A204.1 (cell line): ENCODE measurements around the gene FREY1.

Experiments used
- FAIRE-seq: peaks from 2 replicates; lab custom pipeline; 2012; peaks lifted over from hg19 to GRCh38; lab: Jason Lieb, UNC

The FREY1 gene

GRCh38 chr11:45906965-45907611 lies at the start of gene FREY1:
TSS of gene FREY1 (minus strand) at chr11:45907271. CDS start at chr11:45907245, 26 bp downstream.
- no peak for FAIRE-seq

- no peak for FAIRE-seq
Observed at GRCh38 chr11:45949992-45950407, 42.9 kb upstream of the FREY1 start.

GRCh38 chr11:45948356-45948755 lies 41.3 kb upstream of the FREY1 start:
- FAIRE-seq = no peak

GRCh38 chr11:45947885-45948284 lies 40.8 kb upstream of the FREY1 start:
- no peak for FAIRE-seq

- no peak for FAIRE-seq
Observed at GRCh38 chr11:45945397-45945999, 38.4 kb upstream of the FREY1 start.

- no peak for FAIRE-seq
Observed at GRCh38 chr11:45942381-45942780, 35.3 kb upstream of the FREY1 start.

- no peak for FAIRE-seq
Observed at GRCh38 chr11:45941285-45941684, 34.2 kb upstream of the FREY1 start.

- no peak for FAIRE-seq
Observed at GRCh38 chr11:45939836-45940235, 32.8 kb upstream of the FREY1 start.

- no peak for FAIRE-seq
Observed at GRCh38 chr11:45937916-45938315, 30.8 kb upstream of the FREY1 start.

- no peak for FAIRE-seq
Observed at GRCh38 chr11:45936511-45937054, 29.5 kb upstream of the FREY1 start.

GRCh38 chr11:45935349-45936064 lies 28.4 kb upstream of the FREY1 start:
- FAIRE-seq = no peak

- FAIRE-seq = no peak
Observed at GRCh38 chr11:45934580-45935318, 27.7 kb upstream of the FREY1 start.

- no peak for FAIRE-seq
Observed at GRCh38 chr11:45933846-45934579, 26.9 kb upstream of the FREY1 start.

GRCh38 chr11:45933131-45933831 lies 26.2 kb upstream of the FREY1 start:
- no peak for FAIRE-seq

GRCh38 chr11:45932217-45932616 lies 25.1 kb upstream of the FREY1 start:
- FAIRE-seq = no peak

- no peak for FAIRE-seq
Observed at GRCh38 chr11:45931739-45932138, 24.7 kb upstream of the FREY1 start.

GRCh38 chr11:45930951-45931570 lies 24.0 kb upstream of the FREY1 start:
- no peak for FAIRE-seq

- FAIRE-seq = no peak
Observed at GRCh38 chr11:45930031-45930794, 23.1 kb upstream of the FREY1 start.

GRCh38 chr11:45929486-45930030 lies 22.5 kb upstream of the FREY1 start:
- no peak for FAIRE-seq
